H9 (cell line): ENCODE data around the gene ESPL1. TPM values are rescaled to one million over a fixed set of nuclear protein-coding genes. Genes with fewer than 3 reads are reported as not detected.

Experiments used
- DNase-seq: peaks from one replicate; pipeline ENCODE4 v3.0.0-alpha.2; 2017
- H2AFZ ChIP-seq: one replicate; pipeline ENCODE4 v1.6.1; 2013; ENCODE audit warnings: mild to moderate bottlenecking, low read length, control low read depth, moderate library complexity
- H2AK5ac ChIP-seq: 2 replicates; pipeline ENCODE4 v1.6.1; 2013; ENCODE audit warnings: low read length, control low read depth, mixed read lengths; ENCODE audit not compliant: insufficient read length
- H2BK120ac ChIP-seq: one replicate; pipeline ENCODE4 v1.6.1; 2013; ENCODE audit warnings: low read depth, mild to moderate bottlenecking, low read length, control low read depth, inconsistent platforms; ENCODE audit not compliant: poor library complexity, severe bottlenecking
- H2BK12ac ChIP-seq: 2 replicates; pipeline ENCODE4 v1.6.1; 2013; ENCODE audit warnings: low read length, control low read depth, mixed read lengths, low read depth; ENCODE audit not compliant: insufficient read length
- H2BK15ac ChIP-seq: 2 replicates; pipeline ENCODE4 v1.6.1; 2013; ENCODE audit warnings: low read depth, low read length, control low read depth
- H2BK20ac ChIP-seq: one replicate; pipeline ENCODE4 v1.6.1; 2013; ENCODE audit warnings: low read depth, mild to moderate bottlenecking, low read length, control low read depth, inconsistent platforms; ENCODE audit not compliant: poor library complexity, severe bottlenecking
- H2BK5ac ChIP-seq: 2 replicates; pipeline ENCODE4 v1.6.1; 2013; ENCODE audit warnings: low read length, control low read depth, mixed read lengths; ENCODE audit not compliant: insufficient read length
- H3K14ac ChIP-seq: 2 replicates; pipeline ENCODE4 v1.6.1; 2013; ENCODE audit warnings: low read length, control low read depth; ENCODE audit not compliant: insufficient read depth
- H3K18ac ChIP-seq: 2 replicates; pipeline ENCODE4 v1.6.1; 2013; ENCODE audit warnings: low read depth, mild to moderate bottlenecking, mixed read lengths, low read length, control low read depth; ENCODE audit not compliant: insufficient read length
- H3K23ac ChIP-seq: 2 replicates; pipeline ENCODE4 v1.6.1; 2013; ENCODE audit warnings: low read length, control low read depth, mixed read lengths, low read depth; ENCODE audit not compliant: insufficient read length
- H3K23me2 ChIP-seq: 2 replicates; pipeline ENCODE4 v1.6.1; 2013; ENCODE audit warnings: low read depth, mild to moderate bottlenecking, mixed read lengths, low read length, control low read depth; ENCODE audit not compliant: insufficient read length, poor library complexity, severe bottlenecking
- H3K27ac ChIP-seq: 2 replicates; pipeline ENCODE4 v1.5.1; 2013; ENCODE audit warnings: low read length, control low read depth, mixed read lengths, low read depth; ENCODE audit not compliant: insufficient read length
- H3K27me3 ChIP-seq: 2 replicates; pipeline ENCODE4 v1.6.1; 2013; ENCODE audit warnings: low read length, control low read depth, inconsistent platforms; ENCODE audit not compliant: insufficient read depth
- H3K4ac ChIP-seq: 2 replicates; pipeline ENCODE4 v1.6.1; 2013; ENCODE audit warnings: low read depth, mild to moderate bottlenecking, control low read depth, inconsistent platforms, low read length, moderate library complexity
- H3K4me1 ChIP-seq: 2 replicates; pipeline ENCODE4 v1.6.1; 2013; ENCODE audit warnings: low read length, control low read depth, inconsistent platforms; ENCODE audit not compliant: insufficient read depth
- H3K4me2 ChIP-seq: 2 replicates; pipeline ENCODE4 v1.6.1; 2013; ENCODE audit warnings: low read length, control low read depth, mixed read lengths; ENCODE audit not compliant: insufficient read length, insufficient read depth
- H3K56ac ChIP-seq: 2 replicates; pipeline ENCODE4 v1.6.1; 2013; ENCODE audit warnings: low read depth, mild to moderate bottlenecking, mixed read lengths, low read length, control low read depth; ENCODE audit not compliant: insufficient read length
- H3K79me1 ChIP-seq: 2 replicates; pipeline ENCODE4 v1.6.1; 2013; ENCODE audit warnings: low read depth, mild to moderate bottlenecking, moderate library complexity, low read length, control low read depth, inconsistent platforms; ENCODE audit not compliant: insufficient read depth, poor library complexity, severe bottlenecking
- H3K79me2 ChIP-seq: 2 replicates; pipeline ENCODE4 v1.6.1; 2013; ENCODE audit warnings: low read length, control low read depth, inconsistent platforms; ENCODE audit not compliant: insufficient read depth
- H3K9ac ChIP-seq: 2 replicates; pipeline ENCODE4 v1.6.1; 2013; ENCODE audit warnings: low read length, control low read depth, mixed read lengths; ENCODE audit not compliant: insufficient read length; ENCODE audit errors: extremely low read depth
- H3K9me3 ChIP-seq: one replicate; pipeline ENCODE4 v1.6.1; 2013; ENCODE audit warnings: low read depth, low read length, inconsistent platforms; ENCODE audit not compliant: control insufficient read depth
- H3T11ph ChIP-seq: one replicate; pipeline ENCODE4 v1.6.1; 2013; ENCODE audit warnings: mild to moderate bottlenecking, low read length, control low read depth, inconsistent platforms
- H4K20me1 ChIP-seq: one replicate; pipeline ENCODE4 v1.6.1; 2013; ENCODE audit not compliant: control insufficient read depth, insufficient read length, insufficient read depth
- H4K5ac ChIP-seq: 2 replicates; pipeline ENCODE4 v1.6.1; 2013; ENCODE audit warnings: low read depth, mild to moderate bottlenecking, mixed read lengths, low read length, control low read depth; ENCODE audit not compliant: insufficient read length
- H4K8ac ChIP-seq: replicated peaks from 2 replicates; pipeline ENCODE4 v1.6.1; 2013; ENCODE audit warnings: low read length, control low read depth, mixed read lengths, low read depth; ENCODE audit not compliant: insufficient read length
- H4K91ac ChIP-seq: 2 replicates; pipeline ENCODE4 v1.6.1; 2013; ENCODE audit warnings: low read depth, mild to moderate bottlenecking, moderate library complexity, mixed read lengths, low read length, control low read depth; ENCODE audit not compliant: insufficient read length
- H3K27ac Mint-ChIP-seq, 3 experiments: 2 replicates in 2 of 3; 3 replicates in 1 of 3; pipeline ENCODE4 v1.8.0; 2020 to 2021; ENCODE audit warnings: mixed read lengths in 3 of 3, mild to moderate bottlenecking in 1 of 3, moderate library complexity in 1 of 3
- H3K27me3 Mint-ChIP-seq: 2 replicates; pipeline ENCODE4 v1.8.0; 2021; ENCODE audit warnings: low read depth, mild to moderate bottlenecking, moderate library complexity, mixed read lengths
- H3K36me3 Mint-ChIP-seq, 3 experiments: 2 replicates in 2 of 3; 3 replicates in 1 of 3; pipeline ENCODE4 v1.8.0; 2020 to 2021; ENCODE audit warnings: low read depth in 3 of 3, mixed read lengths in 3 of 3; ENCODE audit not compliant: insufficient read depth in 1 of 3
- H3K4me1 Mint-ChIP-seq, 2 experiments: 2 replicates each; pipeline ENCODE4 v1.8.0; 2020; ENCODE audit warnings: mixed read lengths in 2 of 2
- H3K4me3 Mint-ChIP-seq, 2 experiments: 2 replicates in 1 of 2; 3 replicates in 1 of 2; pipeline ENCODE4 v1.8.0; 2020 to 2021; ENCODE audit warnings: mild to moderate bottlenecking in 2 of 2, mixed read lengths in 2 of 2, moderate library complexity in 1 of 2
- H3K9me3 Mint-ChIP-seq, 2 experiments: 2 replicates in 1 of 2; 3 replicates in 1 of 2; pipeline ENCODE4 v1.8.0; 2020; ENCODE audit warnings: mild to moderate bottlenecking in 2 of 2, mixed read lengths in 2 of 2, moderate library complexity in 1 of 2
- WGBS: extraction: QIAGEN DNeasy Blood & Tissue Kit; methylation state at CpG from one replicate; pipeline ENCODE4 v1.1.7; 2013; ENCODE audit warnings: missing lambda C conversion rate, low lambda C conversion rate, mixed read lengths; ENCODE audit not compliant: insufficient read length; ENCODE audit errors: extremely low coverage; 5-methylcytosine and 5-hydroxymethylcytosine counted together
- total RNA-seq: library from RNA; stranded (reverse); gene quantifications from 2 replicates; pipeline ENCODE4 v1.2.1, GENCODE V29; 2021
- TF ChIP-seq, protein P1 (sequence below): fragments of 200-600 bp; sonication (generic); conservative IDR thresholded peaks from 3 replicates; pipeline ENCODE4 v1.8.0; 2021; ENCODE audit warnings: antibody characterized with exemption, mild to moderate bottlenecking

Gene ESPL1
- total RNA-seq, 1 experiment from 2014 or later = 43.2 TPM

DNA sequence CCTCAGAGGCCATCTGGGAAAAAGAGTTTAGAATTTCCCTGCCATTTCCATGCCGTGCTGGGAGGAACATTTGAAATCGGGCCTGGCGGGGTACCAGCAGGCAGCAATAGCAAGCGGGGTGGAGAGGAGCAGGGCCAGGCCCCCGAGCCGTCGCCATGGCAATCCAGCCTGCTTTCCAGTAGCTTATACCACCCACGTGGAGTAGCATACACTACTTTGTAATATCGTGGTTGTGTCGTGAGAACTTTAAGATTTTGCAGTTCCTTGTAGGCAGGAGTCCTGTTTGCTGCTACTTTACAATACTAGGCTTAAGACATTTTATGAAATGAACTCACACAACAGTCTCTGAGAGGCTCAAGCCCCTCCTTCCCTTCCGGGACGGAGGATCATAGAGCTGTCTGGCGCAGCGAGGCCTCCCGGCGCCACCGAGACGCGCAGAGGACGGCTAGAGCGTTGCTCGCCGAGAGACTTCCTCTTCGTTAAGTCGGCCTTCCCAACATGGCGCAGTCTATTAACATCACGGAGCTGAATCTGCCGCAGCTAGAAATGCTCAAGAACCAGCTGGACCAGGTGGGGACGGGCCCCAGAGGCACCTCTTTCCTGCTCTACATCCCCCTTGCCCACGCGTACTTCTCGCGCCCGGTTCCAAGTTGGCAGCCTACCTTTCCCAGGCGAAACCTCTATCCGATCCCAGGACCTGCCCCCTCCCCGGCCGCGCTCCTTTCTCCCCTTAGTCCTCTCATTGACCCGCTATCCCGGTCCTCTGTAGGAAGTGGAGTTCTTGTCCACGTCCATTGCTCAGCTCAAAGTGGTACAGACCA, 27.2 kb downstream of the ESPL1 start, which contains the start of gene PFDN5:
Gene PFDN5, plus strand, starts transcription at position 473 of the 821 bp plus-strand sequence. Its CDS starts 26 bp downstream, at position 499.
- H4K91ac ChIP-seq = no peak within 1 kb of the TSS
- H3K14ac ChIP-seq = peak within 1 kb of the TSS; percentile 18; the same call in 1 of the 2 replicates
- peak within 1 kb of the TSS; percentile 88 for H3K9ac ChIP-seq
- H4K8ac ChIP-seq = no peak within 1 kb of the TSS
- no peak within 1 kb of the TSS for H3K27ac ChIP-seq
- no peaks in the 10 kb centered on the region for H3K27me3 ChIP-seq
- TF ChIP-seq, protein P1, sequence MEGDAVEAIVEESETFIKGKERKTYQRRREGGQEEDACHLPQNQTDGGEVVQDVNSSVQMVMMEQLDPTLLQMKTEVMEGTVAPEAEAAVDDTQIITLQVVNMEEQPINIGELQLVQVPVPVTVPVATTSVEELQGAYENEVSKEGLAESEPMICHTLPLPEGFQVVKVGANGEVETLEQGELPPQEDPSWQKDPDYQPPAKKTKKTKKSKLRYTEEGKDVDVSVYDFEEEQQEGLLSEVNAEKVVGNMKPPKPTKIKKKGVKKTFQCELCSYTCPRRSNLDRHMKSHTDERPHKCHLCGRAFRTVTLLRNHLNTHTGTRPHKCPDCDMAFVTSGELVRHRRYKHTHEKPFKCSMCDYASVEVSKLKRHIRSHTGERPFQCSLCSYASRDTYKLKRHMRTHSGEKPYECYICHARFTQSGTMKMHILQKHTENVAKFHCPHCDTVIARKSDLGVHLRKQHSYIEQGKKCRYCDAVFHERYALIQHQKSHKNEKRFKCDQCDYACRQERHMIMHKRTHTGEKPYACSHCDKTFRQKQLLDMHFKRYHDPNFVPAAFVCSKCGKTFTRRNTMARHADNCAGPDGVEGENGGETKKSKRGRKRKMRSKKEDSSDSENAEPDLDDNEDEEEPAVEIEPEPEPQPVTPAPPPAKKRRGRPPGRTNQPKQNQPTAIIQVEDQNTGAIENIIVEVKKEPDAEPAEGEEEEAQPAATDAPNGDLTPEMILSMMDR = no peak
- H3K4me2 ChIP-seq = peak within 1 kb of the TSS; percentile 70
- H3K23me2 ChIP-seq = peaks cover 10% of the 10 kb centered on the region
- H2BK12ac ChIP-seq = no peak within 1 kb of the TSS
- no peaks in the 10 kb centered on the region for H3K4me1 ChIP-seq
- H2AFZ ChIP-seq = peak within 1 kb of the TSS; percentile 93
- H2BK5ac ChIP-seq = no peak within 1 kb of the TSS
- WGBS = no CpG with 5 or more reads among the region's 42 CpGs
- H4K5ac ChIP-seq = peak within 1 kb of the TSS; percentile 3
- H3K27me3 Mint-ChIP-seq = peaks cover under 1% of the 10 kb centered on the region; the same call in 1 of the 2 replicates
- no peak within 1 kb of the TSS for H3K56ac ChIP-seq
- H3K79me1 ChIP-seq = peaks cover 3% of the 10 kb centered on the region
- H3K79me2 ChIP-seq = peaks cover 5% of the 10 kb centered on the region; the same call in 1 of the 2 replicates
- no peak within 1 kb of the TSS for H3T11ph ChIP-seq
- peaks cover 12 to 16% of the 10 kb centered on the region in 2 experiments for H3K4me1 Mint-ChIP-seq
- no peak within 1 kb of the TSS for H2BK20ac ChIP-seq
- peak within 1 kb of the TSS; percentile 99 for H3K4me3 Mint-ChIP-seq
- peak within 1 kb of the TSS; percentile 94 to 99 (median 98) for H3K27ac Mint-ChIP-seq
- H2BK15ac ChIP-seq = no peak within 1 kb of the TSS
- no peaks in the 10 kb centered on the region; a peak in 1 of 5 replicates for H3K9me3 Mint-ChIP-seq
- peak; percentile 94 for DNase-seq
- no peaks in the 10 kb centered on the region for H4K20me1 ChIP-seq
- peaks cover 20 to 59% (median 53%) of the 10 kb centered on the region in 3 experiments for H3K36me3 Mint-ChIP-seq
- no peaks in the 10 kb centered on the region for H3K9me3 ChIP-seq
- H3K4ac ChIP-seq = no peak within 1 kb of the TSS; the same call in 1 of the 2 replicates
- H2BK120ac ChIP-seq = no peak within 1 kb of the TSS
- no peak within 1 kb of the TSS for H3K23ac ChIP-seq
- peak within 1 kb of the TSS; percentile 44 for H3K18ac ChIP-seq
- no peak within 1 kb of the TSS for H2AK5ac ChIP-seq
